Measurements from ENCODE around the gene SLC47A1. TPM values are rescaled to one million over a fixed set of nuclear protein-coding genes. Genes with fewer than 3 reads are reported as not detected.
"Not testable (repeated sequence)": the region's sequence is repeated elsewhere in the genome, so short reads cannot be mapped to it uniquely, and the experiment has no call there.

The SLC47A1 gene
- polyA plus RNA-seq, 2 of the 4 experiments (the other 2 are of a cell fraction): 21.1 to 24.6 TPM

DNA sequence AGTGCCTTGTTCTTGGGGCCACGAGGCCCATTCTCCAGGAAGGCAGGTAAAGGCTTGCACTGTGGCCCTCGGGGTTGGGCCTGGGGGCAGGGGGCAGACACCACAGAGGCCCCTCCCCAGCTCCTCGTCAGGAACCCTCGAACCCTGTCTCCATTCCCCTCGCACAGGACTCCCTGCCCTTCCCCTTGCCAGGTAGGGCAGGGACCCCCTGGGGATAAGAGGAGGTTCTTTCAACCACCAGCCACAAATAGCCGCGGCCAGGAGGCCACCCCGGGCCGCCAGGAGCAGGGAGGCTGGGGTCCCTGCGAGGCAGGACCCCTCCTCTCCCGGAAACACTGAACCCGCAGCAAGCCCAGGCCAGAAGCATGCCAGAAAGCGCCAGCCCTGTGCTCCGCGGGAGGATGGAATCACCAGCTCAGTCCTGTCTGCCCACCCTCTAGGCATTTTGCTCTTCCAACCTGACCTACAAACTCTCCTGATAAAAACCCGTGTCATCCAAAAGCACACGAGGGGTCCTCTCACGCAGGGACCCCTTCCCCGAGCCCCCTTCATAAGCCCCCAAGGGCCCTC lies 45.6 kb downstream of the SLC47A1 start:
- 90% methylated on average over 12 of the region's 19 CpGs for WGBS (ENCODE audit: missing lambda C conversion rate)
- Histone ChIP-seq H3K4me2 (no peak overlapping the region), H3K27ac (no peak overlapping the region), H3K4me3 (no peak overlapping the region), H3K4me1 (no peaks in the 10 kb centered on the region), H3K9me3 (no peaks in the 10 kb centered on the region)
- ChIA-PET POLR2A (interaction anchor here (3.0 kb wide), 1 partner anchor 69 kb away, joined by 11 read pairs; the partner anchor contains the start of gene ALDH3A2), CTCF (interaction anchor here (0.8 to 1.5 kb wide), 5 partner anchors 8 to 187 kb away, joined by 3 to 4 read pairs (median 4); partner anchors contain the start of genes ALDH3A2 and SLC47A1)
- TF ChIP-seq MAZ (IDR thresholded peaks at IDR 0.05; ENCODE audit: borderline replicate concordance, low read depth, low read length) (no peak), BHLHE40 (IDR thresholded peaks at IDR 0.05; ENCODE audit: low read depth, low read length) (no peak), RAD21 (conservative IDR thresholded peaks at IDR 0.05 in 1 of 2, IDR thresholded peaks at IDR 0.05 in 1 of 2) (no peak), FOSL2 (IDR thresholded peaks at IDR 0.05) (no peak), FOSL2 (CRISPR knock-in tag; IDR thresholded peaks at IDR 0.05) (no peak), NR3C1 (IDR thresholded peaks at IDR 0.05) (no peak), HEYL (CRISPR knock-in tag; IDR thresholded peaks at IDR 0.05) (no peak), CBX2 (IDR thresholded peaks at IDR 0.05; ENCODE audit: borderline replicate concordance, low read depth) (no peak), RARB (CRISPR knock-in tag; IDR thresholded peaks at IDR 0.05) (no peak), MYC (IDR thresholded peaks at IDR 0.05; ENCODE audit: borderline replicate concordance, low read length) (no peak), FOXS1 (CRISPR knock-in tag; IDR thresholded peaks at IDR 0.05) (no peak)
- TF ChIP-seq, protein P1, sequence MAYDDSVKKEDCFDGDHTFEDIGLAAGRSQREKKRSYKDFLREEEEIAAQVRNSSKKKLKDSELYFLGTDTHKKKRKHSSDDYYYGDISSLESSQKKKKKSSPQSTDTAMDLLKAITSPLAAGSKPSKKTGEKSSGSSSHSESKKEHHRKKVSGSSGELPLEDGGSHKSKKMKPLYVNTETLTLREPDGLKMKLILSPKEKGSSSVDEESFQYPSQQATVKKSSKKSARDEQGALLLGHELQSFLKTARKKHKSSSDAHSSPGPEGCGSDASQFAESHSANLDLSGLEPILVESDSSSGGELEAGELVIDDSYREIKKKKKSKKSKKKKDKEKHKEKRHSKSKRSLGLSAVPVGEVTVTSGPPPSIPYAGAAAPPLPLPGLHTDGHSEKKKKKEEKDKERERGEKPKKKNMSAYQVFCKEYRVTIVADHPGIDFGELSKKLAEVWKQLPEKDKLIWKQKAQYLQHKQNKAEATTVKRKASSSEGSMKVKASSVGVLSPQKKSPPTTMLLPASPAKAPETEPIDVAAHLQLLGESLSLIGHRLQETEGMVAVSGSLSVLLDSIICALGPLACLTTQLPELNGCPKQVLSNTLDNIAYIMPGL (CRISPR knock-in tag; IDR thresholded peaks at IDR 0.05; ENCODE audit: borderline replicate concordance): no peak
- TF ChIP-seq, protein P2, sequence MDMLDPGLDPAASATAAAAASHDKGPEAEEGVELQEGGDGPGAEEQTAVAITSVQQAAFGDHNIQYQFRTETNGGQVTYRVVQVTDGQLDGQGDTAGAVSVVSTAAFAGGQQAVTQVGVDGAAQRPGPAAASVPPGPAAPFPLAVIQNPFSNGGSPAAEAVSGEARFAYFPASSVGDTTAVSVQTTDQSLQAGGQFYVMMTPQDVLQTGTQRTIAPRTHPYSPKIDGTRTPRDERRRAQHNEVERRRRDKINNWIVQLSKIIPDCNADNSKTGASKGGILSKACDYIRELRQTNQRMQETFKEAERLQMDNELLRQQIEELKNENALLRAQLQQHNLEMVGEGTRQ (IDR thresholded peaks at IDR 0.05): no peak
- DNase-seq (ENCODE audit: low read depth in 1 of 2, low spot score in 1 of 2): no peak
- no peak for ATAC-seq
- no peak for FAIRE-seq

DNA sequence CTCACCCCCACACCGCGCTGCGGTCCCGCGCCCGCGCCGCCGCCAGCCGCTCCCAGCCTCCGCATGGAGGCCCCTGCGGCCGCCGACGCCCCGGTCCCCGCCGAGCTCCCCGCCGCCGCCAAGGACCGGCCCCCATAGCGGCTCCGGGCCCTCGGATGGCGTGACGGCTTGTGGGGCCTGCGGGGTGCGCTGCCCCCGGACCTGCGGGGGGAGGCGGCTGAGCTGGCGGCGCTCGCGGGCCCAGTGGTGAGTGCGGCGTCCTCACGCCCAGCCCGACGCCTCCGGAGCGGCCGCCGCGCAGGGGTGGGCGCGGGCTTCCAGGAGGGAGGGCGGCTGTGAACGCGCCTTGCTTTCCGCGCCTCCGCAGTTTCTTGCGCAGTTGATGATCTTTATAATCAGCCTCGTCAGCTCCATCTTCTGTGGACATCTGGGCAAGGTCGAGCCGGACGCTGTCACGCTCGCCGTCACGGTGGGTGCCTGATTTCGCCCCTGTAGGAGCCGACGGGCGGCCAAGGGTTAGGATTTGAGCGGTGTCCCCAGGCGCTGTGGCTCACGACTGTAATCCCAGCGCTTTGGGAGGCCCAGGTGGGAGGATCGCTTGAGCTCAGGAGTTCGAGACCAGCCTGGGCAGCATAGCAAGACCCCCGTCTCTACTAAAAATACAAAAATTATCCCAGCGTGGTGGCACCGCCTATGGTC lies 46.4 kb downstream of the SLC47A1 start:
- Histone ChIP-seq H3K4me3 (no peak overlapping the region), H3K4me2 (no peak overlapping the region), H3K9me3 (no peaks in the 10 kb centered on the region), H3K4me1 (no peaks in the 10 kb centered on the region), H3K27ac (no peak overlapping the region)
- ATAC-seq (no peak), FAIRE-seq (no peak), DNase-seq (ENCODE audit: low read depth in 1 of 2, low spot score in 1 of 2) (no peak)
- TF ChIP-seq CBX8 (IDR thresholded peaks at IDR 0.05) (no peak), PHF8 (IDR thresholded peaks at IDR 0.05; ENCODE audit: borderline replicate concordance, low read depth) (no peak), NFE2L2 (conservative IDR thresholded peaks at IDR 0.05; ENCODE audit: low read length) (no peak), KDM5A (IDR thresholded peaks at IDR 0.05) (no peak), CHD4 (IDR thresholded peaks at IDR 0.05; ENCODE audit: borderline replicate concordance) (no peak), NPAS2 (CRISPR knock-in tag; IDR thresholded peaks at IDR 0.05; ENCODE audit: borderline replicate concordance) (no peak), FOSB (CRISPR knock-in tag; IDR thresholded peaks at IDR 0.05) (no peak), EHF (CRISPR knock-in tag; IDR thresholded peaks at IDR 0.05) (no peak)
- TF ChIP-seq, protein P3, sequence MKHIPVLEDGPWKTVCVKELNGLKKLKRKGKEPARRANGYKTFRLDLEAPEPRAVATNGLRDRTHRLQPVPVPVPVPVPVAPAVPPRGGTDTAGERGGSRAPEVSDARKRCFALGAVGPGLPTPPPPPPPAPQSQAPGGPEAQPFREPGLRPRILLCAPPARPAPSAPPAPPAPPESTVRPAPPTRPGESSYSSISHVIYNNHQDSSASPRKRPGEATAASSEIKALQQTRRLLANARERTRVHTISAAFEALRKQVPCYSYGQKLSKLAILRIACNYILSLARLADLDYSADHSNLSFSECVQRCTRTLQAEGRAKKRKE (CRISPR knock-in tag; IDR thresholded peaks at IDR 0.05; ENCODE audit: low read depth): no peak
- TF ChIP-seq, protein P4, sequence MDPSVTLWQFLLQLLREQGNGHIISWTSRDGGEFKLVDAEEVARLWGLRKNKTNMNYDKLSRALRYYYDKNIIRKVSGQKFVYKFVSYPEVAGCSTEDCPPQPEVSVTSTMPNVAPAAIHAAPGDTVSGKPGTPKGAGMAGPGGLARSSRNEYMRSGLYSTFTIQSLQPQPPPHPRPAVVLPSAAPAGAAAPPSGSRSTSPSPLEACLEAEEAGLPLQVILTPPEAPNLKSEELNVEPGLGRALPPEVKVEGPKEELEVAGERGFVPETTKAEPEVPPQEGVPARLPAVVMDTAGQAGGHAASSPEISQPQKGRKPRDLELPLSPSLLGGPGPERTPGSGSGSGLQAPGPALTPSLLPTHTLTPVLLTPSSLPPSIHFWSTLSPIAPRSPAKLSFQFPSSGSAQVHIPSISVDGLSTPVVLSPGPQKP (IDR thresholded peaks at IDR 0.05; ENCODE audit: low read depth, low read length): no peak
- POLR2A ChIA-PET: interaction anchor here (1.9 to 3.0 kb wide), 2 partner anchors 68 kb away, joined by 4 to 11 read pairs; partner anchors contain the start of gene ALDH3A2
- CTCF ChIA-PET: interaction anchor here (0.8 to 1.3 kb wide), 3 partner anchors 9 to 186 kb away, joined by 3 to 4 read pairs (median 4); partner anchors contain the start of gene ALDH3A2
- WGBS (ENCODE audit: missing lambda C conversion rate): 94% methylated on average over 61 of the region's 76 CpGs

DNA sequence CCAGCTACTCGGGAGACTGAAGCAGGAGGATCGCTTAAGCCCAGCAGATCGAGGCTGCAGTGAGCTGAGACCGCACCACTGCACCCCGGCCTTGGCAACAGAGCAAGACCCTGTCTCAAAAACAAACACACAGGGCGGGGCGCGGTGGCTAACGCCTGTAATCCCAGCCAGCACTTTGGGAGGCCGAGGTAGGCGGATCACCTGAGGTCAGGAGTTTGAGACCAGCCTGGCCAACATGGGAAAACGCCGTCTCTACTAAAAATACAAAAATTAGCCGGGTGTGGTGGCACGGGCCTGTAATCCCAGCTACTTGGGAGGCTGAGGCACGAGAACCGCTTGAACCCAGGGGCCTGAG lies 46.9 kb downstream of the SLC47A1 start:
- FAIRE-seq; DNase-seq (ENCODE audit: low read depth in 1 of 2, low spot score in 1 of 2); ATAC-seq; H3K4me3 ChIP-seq; H3K27ac ChIP-seq; H3K9me3 ChIP-seq; H3K4me1 ChIP-seq; H3K4me2 ChIP-seq: not testable (repeated sequence)
- WGBS (ENCODE audit: missing lambda C conversion rate): 93% methylated on average over 17 of the region's 17 CpGs
- ChIA-PET CTCF (interaction anchor here (0.6 kb wide), 1 partner anchor 29 kb away, joined by 4 read pairs; no protein-coding TSS in a partner anchor), POLR2A (interaction anchor here (1.9 kb wide), 1 partner anchor 68 kb away, joined by 4 read pairs; the partner anchor contains the start of gene ALDH3A2)

DNA sequence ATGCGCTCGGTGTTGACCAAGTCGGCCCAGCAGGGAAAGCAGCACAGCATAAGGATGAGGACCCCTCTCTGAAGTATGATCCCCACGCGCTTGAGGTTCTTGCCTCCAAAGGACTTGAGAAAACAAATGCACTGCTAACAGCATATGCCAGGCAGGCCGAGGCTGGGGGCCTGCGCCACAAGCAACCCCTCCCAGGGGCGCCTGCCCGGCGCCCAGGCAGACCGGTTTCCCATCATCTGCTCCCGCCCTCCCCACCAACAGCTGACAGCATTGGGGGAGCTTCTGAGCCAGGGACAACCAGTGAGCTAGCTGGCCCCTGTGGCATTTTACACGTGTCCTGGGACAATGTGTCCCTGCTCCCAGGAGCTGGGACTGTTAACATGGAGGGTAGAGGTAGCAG lies 48.5 kb downstream of the SLC47A1 start:
- H3K4me3 ChIP-seq; FAIRE-seq; CTCF ChIA-PET; H3K4me2 ChIP-seq; DNase-seq (ENCODE audit: low read depth in 1 of 2, low spot score in 1 of 2); H3K27ac ChIP-seq; H3K4me1 ChIP-seq; ATAC-seq; POLR2A ChIA-PET; H3K9me3 ChIP-seq: not testable (repeated sequence)
- 95% methylated on average over 12 of the region's 13 CpGs for WGBS (ENCODE audit: missing lambda C conversion rate)

Data from A549 (cell line).